ENCODE results near the gene KCNQ1.

The KCNQ1 gene

GRCh38 chr11:2843551-2843950, 398.7 kb downstream of the KCNQ1 start:
- ATAC-seq = no peak

GRCh38 chr11:2844116-2844842, 399.5 kb downstream of the KCNQ1 start:
- ATAC-seq = no peak
- TF ChIP-seq CREB5 (CRISPR knock-in tag; IDR thresholded peaks at IDR 0.05; ENCODE audit: low read depth) (no peak), ZNF70 (CRISPR knock-in tag; IDR thresholded peaks at IDR 0.05) (no peak), TOX (CRISPR knock-in tag; IDR thresholded peaks at IDR 0.05; ENCODE audit: borderline replicate concordance) (no peak), CSDC2 (CRISPR knock-in tag; IDR thresholded peaks at IDR 0.05) (no peak), ZNF565 (CRISPR knock-in tag; conservative IDR thresholded peaks at IDR 0.05; ENCODE audit: low read depth) (no peak), BACH2 (CRISPR knock-in tag; IDR thresholded peaks at IDR 0.05; ENCODE audit: borderline replicate concordance) (no peak), ESRRG (CRISPR knock-in tag; IDR thresholded peaks at IDR 0.05) (no peak), ARNTL (CRISPR knock-in tag; IDR thresholded peaks at IDR 0.05; ENCODE audit: borderline replicate concordance, low read depth) (no peak), RARB (CRISPR knock-in tag; IDR thresholded peaks at IDR 0.05) (no peak), PPARA (CRISPR knock-in tag; IDR thresholded peaks at IDR 0.05; ENCODE audit: borderline replicate concordance) (no peak), TSHZ2 (CRISPR knock-in tag; IDR thresholded peaks at IDR 0.05) (no peak), ZC3H10 (CRISPR knock-in tag; IDR thresholded peaks at IDR 0.05) (no peak), POU6F1 (CRISPR knock-in tag; IDR thresholded peaks at IDR 0.05; ENCODE audit: borderline replicate concordance, low read depth) (no peak), PATZ1 (CRISPR knock-in tag; IDR thresholded peaks at IDR 0.05; ENCODE audit: borderline replicate concordance) (no peak), OSR1 (CRISPR knock-in tag; IDR thresholded peaks at IDR 0.05) (no peak), GLIS3 (CRISPR knock-in tag; IDR thresholded peaks at IDR 0.05) (no peak)

More at GRCh38 chr11:2843551-2843950, 398.7 kb downstream of the KCNQ1 start:
- no peak for TF ChIP-seq ARNTL (CRISPR knock-in tag; IDR thresholded peaks at IDR 0.05; ENCODE audit: borderline replicate concordance, low read depth)
- no peak for TF ChIP-seq GLIS3 (CRISPR knock-in tag; IDR thresholded peaks at IDR 0.05)
- no peak for TF ChIP-seq ZNF565 (CRISPR knock-in tag; conservative IDR thresholded peaks at IDR 0.05; ENCODE audit: low read depth)
- TF ChIP-seq BACH2 (CRISPR knock-in tag; IDR thresholded peaks at IDR 0.05; ENCODE audit: borderline replicate concordance) = no peak
- TF ChIP-seq CSRNP3 (CRISPR knock-in tag; IDR thresholded peaks at IDR 0.05) = no peak
- no peak for TF ChIP-seq ESRRG (CRISPR knock-in tag; IDR thresholded peaks at IDR 0.05)
- TF ChIP-seq RARB (CRISPR knock-in tag; IDR thresholded peaks at IDR 0.05) = no peak
- TF ChIP-seq CSDC2 (CRISPR knock-in tag; IDR thresholded peaks at IDR 0.05) = no peak
- no peak for TF ChIP-seq POU6F1 (CRISPR knock-in tag; IDR thresholded peaks at IDR 0.05; ENCODE audit: borderline replicate concordance, low read depth)
- TF ChIP-seq PPARA (CRISPR knock-in tag; IDR thresholded peaks at IDR 0.05; ENCODE audit: borderline replicate concordance) = no peak
- TF ChIP-seq CREB5 (CRISPR knock-in tag; IDR thresholded peaks at IDR 0.05; ENCODE audit: low read depth) = no peak
- TF ChIP-seq ZC3H10 (CRISPR knock-in tag; IDR thresholded peaks at IDR 0.05) = no peak
- no peak for TF ChIP-seq SNAI2 (CRISPR knock-in tag; IDR thresholded peaks at IDR 0.05)
- no peak for TF ChIP-seq ZFP3 (CRISPR knock-in tag; IDR thresholded peaks at IDR 0.05)
- TF ChIP-seq OSR1 (CRISPR knock-in tag; IDR thresholded peaks at IDR 0.05) = no peak
- TF ChIP-seq ZFP30 (CRISPR knock-in tag; IDR thresholded peaks at IDR 0.05) = no peak
- no peak for TF ChIP-seq TOX (CRISPR knock-in tag; IDR thresholded peaks at IDR 0.05; ENCODE audit: borderline replicate concordance)

Data from SK-N-SH treated with all-trans-retinoic acid at 6 μM for 48 hours (cell line).